Measurements from ENCODE around the gene UBQLN4. TPM values are rescaled to one million over a fixed set of nuclear protein-coding genes. Genes with fewer than 3 reads are reported as not detected.

The UBQLN4 gene
- total and polyA plus RNA-seq, 9 of the 15 experiments (the other 6 are each of a cell fraction or from before 2014, with no cell fraction given), result 13.5 to 65.5 (median 37.0) TPM

DNA sequence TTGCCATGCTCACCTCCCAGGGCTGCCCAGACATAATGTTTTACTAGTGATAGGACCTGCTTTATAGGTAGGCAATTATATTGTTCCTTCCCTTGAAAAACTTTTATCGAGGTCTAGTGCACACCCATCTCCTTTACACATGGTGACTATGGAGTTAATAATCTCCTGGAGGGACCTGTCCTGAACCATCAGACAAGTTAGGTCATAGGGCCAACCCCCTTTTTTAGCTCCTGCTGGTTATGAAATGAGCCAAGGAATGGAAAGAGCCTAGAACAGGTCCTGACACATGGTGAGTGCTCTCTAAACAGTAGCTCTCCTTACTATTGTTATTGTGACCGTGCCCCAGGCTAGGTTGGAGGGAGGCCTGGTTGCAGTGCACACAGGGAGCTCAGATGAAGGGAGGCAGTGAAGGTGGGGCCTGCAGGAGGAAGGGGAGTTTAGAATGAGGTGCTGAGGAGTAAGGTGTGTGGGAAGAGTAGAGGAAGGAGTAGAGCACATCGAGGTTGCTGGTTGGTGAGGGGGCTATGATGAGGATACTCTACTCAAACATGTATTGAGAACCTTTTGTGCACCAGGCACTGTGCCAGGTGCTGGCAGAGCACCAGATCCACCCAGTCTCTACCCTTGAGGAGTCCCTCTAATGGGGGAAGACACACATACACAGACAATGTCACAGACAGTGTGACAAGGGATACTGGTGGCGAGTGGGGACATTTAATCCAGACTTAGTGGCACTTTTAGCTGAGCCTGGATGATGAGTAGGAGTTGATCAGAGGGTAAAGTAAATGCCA is 46.8 kb upstream of the UBQLN4 start:
- peaks cover 17 to 37% of the 10 kb centered on the region in 2 experiments for H3K4me1 ChIP-seq (replicated peaks in 1 of 2; ENCODE audit: control insufficient read depth in 2 of 2, insufficient read depth in 2 of 2, low read length in 2 of 2)
- no peak overlapping the region for H3K27ac ChIP-seq (ENCODE audit: extremely low read depth, low read depth, low read length)
- ATAC-seq (no peak), DNase-seq (ENCODE audit: extremely low read depth in 1 of 4, low spot score in 3 of 4) (no peak), FAIRE-seq (no peak)
- H3K9ac ChIP-seq (ENCODE audit: insufficient read depth in 1 of 2, low read depth in 2 of 2, low read length in 2 of 2), result no peak overlapping the region
- in situ Hi-C loops (cut with MboI) (no loop called here), intact Hi-C loops (cut with micrococcal nuclease) (no loop called here)
- ChIA-PET POLR2A (interaction anchor here (0.6 to 12.5 kb wide), 6 partner anchors 12 to 168 kb away, joined by 3 to 164 read pairs (median 10); partner anchors contain the start of gene LMNA), CTCF (ENCODE audit: low intra/inter-chr PET ratio) (interaction anchor here (1.0 kb wide), 1 partner anchor 30 kb away, joined by 6 read pairs; no protein-coding TSS in a partner anchor)
- 31% methylated on average over 4 of the region's 4 CpGs for WGBS (ENCODE audit: insufficient coverage, low coverage, missing lambda C conversion rate)
- TF ChIP-seq RBM25 (IDR thresholded peaks at IDR 0.05; ENCODE audit: low read depth, low read length, severe bottlenecking), result peak; percentile 19
- TF ChIP-seq, protein P1, sequence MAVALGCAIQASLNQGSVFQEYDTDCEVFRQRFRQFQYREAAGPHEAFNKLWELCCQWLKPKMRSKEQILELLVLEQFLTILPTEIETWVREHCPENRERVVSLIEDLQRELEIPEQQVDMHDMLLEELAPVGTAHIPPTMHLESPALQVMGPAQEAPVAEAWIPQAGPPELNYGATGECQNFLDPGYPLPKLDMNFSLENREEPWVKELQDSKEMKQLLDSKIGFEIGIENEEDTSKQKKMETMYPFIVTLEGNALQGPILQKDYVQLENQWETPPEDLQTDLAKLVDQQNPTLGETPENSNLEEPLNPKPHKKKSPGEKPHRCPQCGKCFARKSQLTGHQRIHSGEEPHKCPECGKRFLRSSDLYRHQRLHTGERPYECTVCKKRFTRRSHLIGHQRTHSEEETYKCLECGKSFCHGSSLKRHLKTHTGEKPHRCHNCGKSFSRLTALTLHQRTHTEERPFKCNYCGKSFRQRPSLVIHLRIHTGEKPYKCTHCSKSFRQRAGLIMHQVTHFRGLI (CRISPR knock-in tag; IDR thresholded peaks at IDR 0.05), result no peak
- H4K20me1 ChIP-seq (replicated peaks; ENCODE audit: control insufficient read depth, insufficient read depth, low read length), result no peaks in the 10 kb centered on the region
- peaks cover 4% of the 10 kb centered on the region; the same call in 1 of the 3 replicates for H3K79me2 ChIP-seq (ENCODE audit: control insufficient read depth, insufficient read depth, low read length)
- no TSS peak for BruUV-seq (replicated peaks)
- no peak overlapping the region for H3K4me2 ChIP-seq (ENCODE audit: insufficient read depth, low read length)
- no peaks in the 10 kb centered on the region for H3K36me3 ChIP-seq (ENCODE audit: control insufficient read depth, insufficient read depth, low read length)
- no peak overlapping the region for H2AFZ ChIP-seq (ENCODE audit: low read depth, low read length)
- H3K4me3 ChIP-seq, result no peak overlapping the region
- peaks cover 7% of the 10 kb centered on the region for H3K9me1 ChIP-seq (ENCODE audit: control insufficient read depth, insufficient read depth, low read length)
- H3K9me3 ChIP-seq (replicated peaks; ENCODE audit: control insufficient read depth, insufficient read depth, low read depth, low read length), result no peaks in the 10 kb centered on the region
- H3K27me3 ChIP-seq (ENCODE audit: control insufficient read depth in 2 of 2, insufficient read depth in 2 of 2, low read length in 2 of 2), result no peaks in the 10 kb centered on the region
